HEK293T (cell line): Measurements from ENCODE around the gene SLC1A6.
"Not testable (repeated sequence)": the region's sequence is repeated elsewhere in the genome, so short reads cannot be mapped to it uniquely, and the experiment has no call there.

Experiments used
- BHLHE40 ChIP-seq: fragments of 450-650 bp; IDR thresholded peaks from 2 replicates; pipeline ENCODE4 v1.6.1; 2016; ENCODE audit warnings: mild to moderate bottlenecking, moderate library complexity, borderline replicate concordance
- FOXK2 ChIP-seq: fragments of 450-650 bp; IDR thresholded peaks from 2 replicates; pipeline ENCODE4 v1.6.1; 2016; ENCODE audit warnings: mild to moderate bottlenecking
- L3MBTL2 ChIP-seq: fragments of 450-650 bp; conservative IDR thresholded peaks from 2 replicates; pipeline ENCODE4 v1.6.1; 2016; ENCODE audit warnings: mild to moderate bottlenecking
- NFRKB ChIP-seq: fragments of 450-650 bp; IDR thresholded peaks from 2 replicates; pipeline ENCODE4 v1.6.1; 2016; ENCODE audit warnings: mild to moderate bottlenecking, moderate library complexity
- PKNOX1 ChIP-seq: fragments of 450-650 bp; IDR thresholded peaks from 2 replicates; pipeline ENCODE4 v1.6.1; 2016
- SP1 ChIP-seq: fragments of 450-650 bp; IDR thresholded peaks from 2 replicates; pipeline ENCODE4 v1.6.1; 2017
- TARDBP ChIP-seq: fragments of 450-650 bp; IDR thresholded peaks from 2 replicates; pipeline ENCODE4 v1.6.1; 2016
- ZNF384 ChIP-seq: fragments of 450-650 bp; IDR thresholded peaks from 2 replicates; pipeline ENCODE4 v1.6.1; 2016

- not testable (repeated sequence) for TF ChIP-seq ZNF384, BHLHE40, FOXK2, SP1, NFRKB, TARDBP, L3MBTL2, PKNOX1
These were observed 30.3 kb downstream of the SLC1A6 start for GRCh38 chr19:14949413-14949812.
